Endothelial cell of umbilical vein (primary cell): ENCODE measurements around the gene KASH5. TPM values are rescaled to one million over a fixed set of nuclear protein-coding genes. Genes with fewer than 3 reads are reported as not detected.
A peak's percentile ranks its signal among the peaks of the same experiment; 100 is the strongest.

Experiments
- BruUV-seq: library from RNA; stranded (reverse); fragments of 400-500 nt; replicated peaks from 2 replicates; lab custom pipeline; 2021; lab: Mats Ljungman, UMichigan
- CTCF ChIA-PET: fragments of 300-600, 350-600 bp; sonication (Branson Sonifier 250); formaldehyde crosslinking; loops from one replicate; lab custom pipeline; 2021; ENCODE audit warnings: antibody characterized with exemption, inconsistent platforms; lab: Charles Lee
- POLR2A ChIA-PET: fragments of 300-600, 350-600 bp; sonication (Branson Sonifier 250); formaldehyde crosslinking; loops from one replicate; lab custom pipeline; 2021; ENCODE audit warnings: antibody characterized with exemption, inconsistent platforms; lab: Charles Lee
- DNase-seq: peaks from one replicate; pipeline ENCODE4 v3.0.0-alpha.2; 2011; ENCODE audit warnings: low read depth, low spot score
- FAIRE-seq: peaks from 2 replicates; lab custom pipeline; 2011; peaks lifted over from hg19 to GRCh38; lab: Jason Lieb, UNC
- H2AFZ ChIP-seq: 2 replicates; pipeline ENCODE4 v1.6.0; 2012; ENCODE audit warnings: low read depth, low read length, control low read depth, inconsistent platforms
- H3K27ac ChIP-seq: 2 replicates; pipeline ENCODE4 v1.5.1; 2011; ENCODE audit warnings: low read depth, mild to moderate bottlenecking, control low read depth, low read length, moderate library complexity; ENCODE audit not compliant: insufficient read depth
- H3K27me3 ChIP-seq, 2 experiments: 2 replicates each; pipeline versions ENCODE4 v1.6.0 to v1.6.1; 2011; ENCODE audit warnings: low read length in 2 of 2, mixed read lengths in 1 of 2; ENCODE audit not compliant: control insufficient read depth in 2 of 2, insufficient read depth in 2 of 2
- H3K36me3 ChIP-seq, 2 experiments: 2 replicates in 1 of 2; 3 replicates in 1 of 2; pipeline ENCODE4 v1.5.1; 2011; ENCODE audit warnings: low read length in 2 of 2, mild to moderate bottlenecking in 1 of 2, moderate library complexity in 1 of 2; ENCODE audit not compliant: control insufficient read depth in 2 of 2, insufficient read depth in 2 of 2; ENCODE audit errors: extremely low read depth in 1 of 2
- H3K4me1 ChIP-seq: 3 replicates; pipeline ENCODE4 v1.5.1; 2011; ENCODE audit warnings: mild to moderate bottlenecking, low read length; ENCODE audit not compliant: control insufficient read depth, insufficient read depth; ENCODE audit errors: extremely low read depth
- H3K4me2 ChIP-seq: 2 replicates; pipeline ENCODE4 v1.6.1; 2011; ENCODE audit warnings: low read length, control low read depth, mixed read lengths; ENCODE audit not compliant: insufficient read depth
- H3K4me3 ChIP-seq, 3 experiments: fragments of 200-600 bp in 1 of 3; sonication (generic), shearing (Covaris generic) in 1 of 3; replicated peaks in 1 of 3; 2 replicates each; pipeline ENCODE4 v1.5.1; 2011 to 2016; ENCODE audit warnings: control low read depth in 3 of 3, low read length in 3 of 3, mild to moderate bottlenecking in 2 of 3, inconsistent platforms in 1 of 3, low read depth in 1 of 3, moderate library complexity in 1 of 3; ENCODE audit not compliant: insufficient read depth in 1 of 3
- H3K79me2 ChIP-seq: 2 replicates; pipeline ENCODE4 v1.6.0; 2012; ENCODE audit warnings: low read length, inconsistent platforms; ENCODE audit not compliant: control insufficient read depth, insufficient read depth
- H3K9ac ChIP-seq: replicated peaks from 2 replicates; pipeline ENCODE3; 2011; ENCODE audit warnings: low read length, control low read depth; ENCODE audit not compliant: insufficient read depth; ENCODE audit errors: extremely low read depth
- H3K9me1 ChIP-seq: replicated peaks from 3 replicates; pipeline ENCODE4 v1.6.0; 2011; ENCODE audit warnings: mild to moderate bottlenecking, low read length; ENCODE audit not compliant: control insufficient read depth, insufficient read depth; ENCODE audit errors: extremely low read depth
- H3K9me3 ChIP-seq: replicated peaks from 2 replicates; pipeline ENCODE4 v1.5.1; 2012; ENCODE audit warnings: low read length, inconsistent platforms; ENCODE audit not compliant: control insufficient read depth, insufficient read depth
- H4K20me1 ChIP-seq: replicated peaks from 2 replicates; pipeline ENCODE3; 2011; ENCODE audit warnings: mild to moderate bottlenecking, low read length; ENCODE audit not compliant: control insufficient read depth, insufficient read depth; ENCODE audit errors: extremely low read depth
- EZH2 ChIP-seq: IDR thresholded peaks from 2 replicates; pipeline ENCODE4 v1.6.1; 2012; ENCODE audit warnings: borderline replicate concordance, low read depth, mild to moderate bottlenecking, moderate library complexity, low read length, inconsistent platforms; ENCODE audit not compliant: severe bottlenecking
- FOS ChIP-seq: IDR thresholded peaks from 2 replicates; pipeline ENCODE4 v1.6.1; 2011; ENCODE audit warnings: mild to moderate bottlenecking, low read length, moderate library complexity, borderline replicate concordance; ENCODE audit not compliant: insufficient read depth
- GATA2 ChIP-seq: IDR thresholded peaks from 2 replicates; pipeline ENCODE4 v1.7.0; 2011; ENCODE audit warnings: low read depth, mild to moderate bottlenecking, moderate library complexity, mixed read lengths, low read length; ENCODE audit not compliant: insufficient read length, insufficient read depth
- JUN ChIP-seq: IDR thresholded peaks from 2 replicates; pipeline ENCODE4 v1.6.1; 2011; ENCODE audit warnings: borderline replicate concordance, low read depth; ENCODE audit not compliant: insufficient read length, insufficient read depth
- MYC ChIP-seq: IDR thresholded peaks from one replicate; pipeline ENCODE4 v1.6.1; 2011; ENCODE audit warnings: mild to moderate bottlenecking, low read depth, low read length
- POLR2A ChIP-seq: IDR thresholded peaks from 2 replicates; pipeline ENCODE4 v1.6.1; 2012; ENCODE audit warnings: low read depth, mild to moderate bottlenecking, control low read depth, low read length
- POLR2AphosphoS5 ChIP-seq: IDR thresholded peaks from 2 replicates; pipeline ENCODE4 v1.6.1; 2012; ENCODE audit warnings: low read depth, mild to moderate bottlenecking, control low read depth, low read length, moderate library complexity; ENCODE audit not compliant: insufficient read depth
- dilution Hi-C: fragments of 300-500 bp; cut with MboI; formaldehyde crosslinking; loops from one replicate; pipeline ENCODE4 v1.15.0; 2019; ENCODE audit warnings: low sequenced_read_pairs; ENCODE audit not compliant: extremely low pct_ligation_motif_present
- intact Hi-C: fragments of 100-400 bp; cut with micrococcal nuclease; formaldehyde crosslinking; loops from one replicate; pipeline ENCODE4 v1.10.0; 2022
- polyA plus RNA-seq, 4 experiments: library from polyadenylated mRNA; depleted of rRNA in 3 of 4; stranded (reverse) in 3 of 4; unstranded in 1 of 4; fragments of >200 nt; gene quantifications; 2 replicates each; pipeline versions ENCODE4 v1.2.1 to v1.2.3, GENCODE V29; 2011 to 2012; ENCODE audit warnings: missing spikeins in 1 of 4
- total RNA-seq: library from RNA; stranded (reverse); gene quantifications from 2 replicates; pipeline ENCODE4 v1.2.3, GENCODE V29; 2021
- TF ChIP-seq, protein P1 (sequence below): IDR thresholded peaks from 2 replicates; pipeline ENCODE4 v1.6.1; 2011; ENCODE audit not compliant: insufficient read depth, insufficient read length
- TF ChIP-seq, protein P2 (sequence below), 2 donors: IDR thresholded peaks; 1 replicate in 1 of 2; 2 replicates in 1 of 2; pipeline ENCODE4 v1.5.1; 2011; ENCODE audit warnings: low read length in 2 of 2, mild to moderate bottlenecking in 2 of 2, moderate library complexity in 2 of 2, control low read depth in 1 of 2, inconsistent platforms in 1 of 2, low read depth in 1 of 2; ENCODE audit not compliant: insufficient read depth in 1 of 2; ENCODE audit errors: extremely low read depth in 1 of 2

KASH5 gene
- total and polyA plus RNA-seq, 2 donors (not counting 3 experiments of a cell fraction or from before 2014, with no cell fraction given): 0.03 TPM; not detected in 1

DNA sequence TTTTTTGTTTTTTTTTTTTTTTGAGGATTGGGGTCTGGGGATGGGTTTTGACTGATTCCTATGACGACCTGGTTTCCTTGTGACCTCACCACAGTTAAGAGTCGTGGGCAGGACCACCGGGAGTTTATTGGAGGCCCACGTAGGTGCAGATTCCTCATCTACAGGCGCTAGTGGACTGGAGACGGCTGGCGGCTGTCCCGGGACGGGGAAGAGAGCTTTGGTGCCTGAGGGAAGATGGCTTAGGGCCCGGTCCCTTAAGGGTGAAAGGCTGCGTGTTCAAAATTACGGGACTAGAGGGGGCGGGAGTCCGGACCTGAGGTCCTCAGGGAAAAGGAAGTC, 25.2 kb upstream of the KASH5 start:
- ChIA-PET POLR2A (interaction anchor here (0.8 to 1.0 kb wide), 2 partner anchors 13 to 17 kb away, joined by 3 read pairs; no protein-coding TSS in a partner anchor), CTCF (interaction anchor here (0.7 to 1.3 kb wide), 6 partner anchors 9 to 113 kb away, joined by 3 read pairs; partner anchors contain the start of gene SLC17A7)
- Histone ChIP-seq H3K36me3 (peaks cover 3% of the 10 kb centered on the region in 2 experiments), H3K9me3 (no peaks in the 10 kb centered on the region), H3K27ac (peak overlapping the region; percentile 91), H3K27me3 (no peaks in the 10 kb centered on the region), H3K9me1 (no peaks in the 10 kb centered on the region), H3K9ac (peak overlapping the region; percentile 98), H3K4me1 (peaks cover 13% of the 10 kb centered on the region), H3K79me2 (peaks cover 33% of the 10 kb centered on the region), H4K20me1 (no peaks in the 10 kb centered on the region), H3K4me3 (peak overlapping the region; percentile 83 to 97 (median 95)), H2AFZ (peak overlapping the region; percentile 60), H3K4me2 (peak overlapping the region; percentile 82)
- TF ChIP-seq, protein P1, sequence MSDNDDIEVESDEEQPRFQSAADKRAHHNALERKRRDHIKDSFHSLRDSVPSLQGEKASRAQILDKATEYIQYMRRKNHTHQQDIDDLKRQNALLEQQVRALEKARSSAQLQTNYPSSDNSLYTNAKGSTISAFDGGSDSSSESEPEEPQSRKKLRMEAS: no peak
- TF ChIP-seq, protein P2, sequence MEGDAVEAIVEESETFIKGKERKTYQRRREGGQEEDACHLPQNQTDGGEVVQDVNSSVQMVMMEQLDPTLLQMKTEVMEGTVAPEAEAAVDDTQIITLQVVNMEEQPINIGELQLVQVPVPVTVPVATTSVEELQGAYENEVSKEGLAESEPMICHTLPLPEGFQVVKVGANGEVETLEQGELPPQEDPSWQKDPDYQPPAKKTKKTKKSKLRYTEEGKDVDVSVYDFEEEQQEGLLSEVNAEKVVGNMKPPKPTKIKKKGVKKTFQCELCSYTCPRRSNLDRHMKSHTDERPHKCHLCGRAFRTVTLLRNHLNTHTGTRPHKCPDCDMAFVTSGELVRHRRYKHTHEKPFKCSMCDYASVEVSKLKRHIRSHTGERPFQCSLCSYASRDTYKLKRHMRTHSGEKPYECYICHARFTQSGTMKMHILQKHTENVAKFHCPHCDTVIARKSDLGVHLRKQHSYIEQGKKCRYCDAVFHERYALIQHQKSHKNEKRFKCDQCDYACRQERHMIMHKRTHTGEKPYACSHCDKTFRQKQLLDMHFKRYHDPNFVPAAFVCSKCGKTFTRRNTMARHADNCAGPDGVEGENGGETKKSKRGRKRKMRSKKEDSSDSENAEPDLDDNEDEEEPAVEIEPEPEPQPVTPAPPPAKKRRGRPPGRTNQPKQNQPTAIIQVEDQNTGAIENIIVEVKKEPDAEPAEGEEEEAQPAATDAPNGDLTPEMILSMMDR (IDR thresholded peaks at IDR 0.05; ENCODE audit: extremely low read depth in 1 of 2, insufficient read depth in 1 of 2, low read depth in 1 of 2, low read length in 2 of 2): no peak
- TF ChIP-seq JUN: no peak
- TF ChIP-seq FOS: no peak
- no peak for TF ChIP-seq POLR2AphosphoS5
- TF ChIP-seq GATA2: no peak
- TF ChIP-seq POLR2A: no peak
- TF ChIP-seq MYC: no peak
- no peak for TF ChIP-seq EZH2
- intact Hi-C loops: loop anchor here (1.0 to 2.0 kb wide), 2 partner anchors 30 to 80 kb away; no protein-coding TSS in a partner anchor
- BruUV-seq: no TSS peak
- dilution Hi-C loops: no loop called here
- DNase-seq: no peak
- no peak for FAIRE-seq
